ENCODE measurements around the gene LAGE3.

Gene LAGE3

DNA sequence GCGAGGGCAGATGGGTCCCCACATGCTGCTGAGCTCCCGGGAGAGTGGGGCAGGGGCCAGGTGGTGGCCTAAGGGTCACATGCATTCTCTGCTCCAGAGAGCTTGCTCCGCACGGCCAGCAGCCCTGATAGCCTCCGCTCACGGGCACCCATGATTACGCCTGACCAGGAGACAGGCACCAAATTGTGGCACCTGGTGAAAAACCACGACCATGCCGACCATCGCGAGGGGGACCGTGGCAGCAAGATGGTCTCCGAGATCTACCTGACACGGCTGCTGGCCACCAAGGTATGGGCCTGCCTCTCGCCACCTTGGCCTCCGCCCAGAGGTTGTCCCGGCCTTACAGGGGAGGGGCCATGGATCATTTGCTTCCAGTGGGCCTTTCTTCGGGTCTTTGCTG is 9.2 kb downstream of the LAGE3 start:
- DNase-seq (ENCODE audit: low read depth), result no peak
- TF ChIP-seq, protein P1, sequence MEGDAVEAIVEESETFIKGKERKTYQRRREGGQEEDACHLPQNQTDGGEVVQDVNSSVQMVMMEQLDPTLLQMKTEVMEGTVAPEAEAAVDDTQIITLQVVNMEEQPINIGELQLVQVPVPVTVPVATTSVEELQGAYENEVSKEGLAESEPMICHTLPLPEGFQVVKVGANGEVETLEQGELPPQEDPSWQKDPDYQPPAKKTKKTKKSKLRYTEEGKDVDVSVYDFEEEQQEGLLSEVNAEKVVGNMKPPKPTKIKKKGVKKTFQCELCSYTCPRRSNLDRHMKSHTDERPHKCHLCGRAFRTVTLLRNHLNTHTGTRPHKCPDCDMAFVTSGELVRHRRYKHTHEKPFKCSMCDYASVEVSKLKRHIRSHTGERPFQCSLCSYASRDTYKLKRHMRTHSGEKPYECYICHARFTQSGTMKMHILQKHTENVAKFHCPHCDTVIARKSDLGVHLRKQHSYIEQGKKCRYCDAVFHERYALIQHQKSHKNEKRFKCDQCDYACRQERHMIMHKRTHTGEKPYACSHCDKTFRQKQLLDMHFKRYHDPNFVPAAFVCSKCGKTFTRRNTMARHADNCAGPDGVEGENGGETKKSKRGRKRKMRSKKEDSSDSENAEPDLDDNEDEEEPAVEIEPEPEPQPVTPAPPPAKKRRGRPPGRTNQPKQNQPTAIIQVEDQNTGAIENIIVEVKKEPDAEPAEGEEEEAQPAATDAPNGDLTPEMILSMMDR (IDR thresholded peaks at IDR 0.05; ENCODE audit: low read length, missing control alignments), result no peak
- no peak overlapping the region for H3K4me3 ChIP-seq (replicated peaks; ENCODE audit: low read depth, low read length)

DNA sequence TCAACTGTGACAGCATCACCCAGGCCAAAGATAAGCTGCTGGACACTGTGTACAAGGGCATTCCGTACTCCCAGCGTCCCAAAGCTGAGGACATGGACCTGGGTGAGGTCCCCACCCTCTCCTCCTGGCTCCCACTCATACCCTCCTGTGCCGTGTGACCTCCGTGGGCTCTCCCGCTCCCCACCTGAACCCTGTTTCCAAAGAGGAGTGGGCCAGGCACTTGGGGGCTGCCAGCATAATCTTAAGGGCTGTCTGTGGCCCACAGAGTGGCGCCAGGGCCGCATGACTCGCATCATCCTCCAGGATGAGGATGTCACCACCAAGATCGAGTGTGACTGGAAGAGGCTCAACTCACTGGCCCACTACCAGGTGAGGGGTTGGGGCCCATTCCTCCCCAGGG is 10.0 kb downstream of the LAGE3 start:
- TF ChIP-seq, protein P1 (IDR thresholded peaks at IDR 0.05; ENCODE audit: low read length, missing control alignments), result no peak
- DNase-seq (ENCODE audit: low read depth), result no peak
- no peak overlapping the region for H3K4me3 ChIP-seq (replicated peaks; ENCODE audit: low read depth, low read length)

DNA sequence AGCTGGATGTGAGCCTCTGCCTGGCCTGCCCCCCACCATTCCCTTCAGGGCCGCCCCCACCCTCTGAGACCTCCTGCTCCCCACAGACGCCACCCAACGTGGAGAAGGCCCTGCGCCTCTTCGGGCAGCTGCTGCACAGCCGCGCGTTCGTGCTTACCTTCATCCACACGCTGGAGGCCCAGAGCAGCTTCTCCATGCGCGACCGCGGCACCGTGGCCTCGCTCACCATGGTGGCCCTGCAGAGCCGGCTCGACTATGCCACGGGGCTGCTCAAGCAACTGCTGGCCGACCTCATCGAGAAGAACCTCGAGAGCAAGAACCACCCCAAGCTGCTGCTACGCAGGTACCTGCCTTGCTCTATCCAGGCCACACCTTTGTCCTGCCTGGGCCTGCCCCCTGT is 10.9 kb downstream of the LAGE3 start:
- H3K4me3 ChIP-seq (replicated peaks; ENCODE audit: low read depth, low read length), result no peak overlapping the region
- TF ChIP-seq, protein P1 (IDR thresholded peaks at IDR 0.05; ENCODE audit: low read length, missing control alignments), result no peak
- no peak for DNase-seq (ENCODE audit: low read depth)

DNA sequence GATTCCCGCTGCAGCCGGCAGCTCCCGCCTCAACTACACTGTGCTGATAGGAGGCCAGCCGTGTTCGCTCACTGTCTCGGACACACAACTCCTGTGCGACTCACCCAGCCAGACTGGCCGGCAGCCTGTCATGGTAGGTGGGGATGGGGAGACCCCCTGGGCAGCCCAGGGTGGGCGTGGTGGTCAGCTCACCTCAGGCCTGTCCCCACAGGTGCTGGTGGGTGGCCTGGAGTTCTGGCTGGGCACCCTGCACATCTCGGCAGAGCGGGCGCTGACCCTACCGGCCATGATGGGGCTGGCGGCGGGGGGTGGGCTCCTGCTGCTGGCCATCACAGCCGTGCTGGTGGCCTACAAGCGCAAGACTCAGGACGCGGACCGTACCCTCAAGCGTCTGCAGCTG is 11.5 kb downstream of the LAGE3 start:
- no peak for DNase-seq (ENCODE audit: low read depth)
- no peak overlapping the region for H3K4me3 ChIP-seq (replicated peaks; ENCODE audit: low read depth, low read length)
- TF ChIP-seq, protein P1 (IDR thresholded peaks at IDR 0.05; ENCODE audit: low read length, missing control alignments), result no peak

DNA sequence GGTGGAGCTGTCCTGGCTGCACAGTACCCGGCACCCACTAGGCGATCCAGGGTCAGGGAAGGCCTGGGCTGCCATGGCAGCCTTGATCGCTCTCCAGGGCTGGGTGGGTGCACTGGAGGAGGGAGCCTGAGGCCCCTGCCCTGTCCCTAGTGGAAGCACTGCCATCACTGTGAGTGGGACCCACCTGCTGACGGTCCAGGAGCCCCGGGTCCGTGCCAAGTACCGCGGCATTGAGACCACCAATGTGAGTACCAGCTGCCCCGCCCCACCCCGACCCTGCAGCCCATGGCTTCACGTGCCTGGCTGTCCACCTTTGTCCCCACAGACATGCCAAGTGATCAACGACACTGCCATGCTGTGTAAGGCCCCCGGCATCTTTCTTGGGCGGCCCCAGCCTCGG is 12.2 kb downstream of the LAGE3 start:
- DNase-seq (ENCODE audit: low read depth), result no peak
- no peak overlapping the region for H3K4me3 ChIP-seq (replicated peaks; ENCODE audit: low read depth, low read length)
- TF ChIP-seq, protein P1 (IDR thresholded peaks at IDR 0.05; ENCODE audit: low read length, missing control alignments), result no peak

DNA sequence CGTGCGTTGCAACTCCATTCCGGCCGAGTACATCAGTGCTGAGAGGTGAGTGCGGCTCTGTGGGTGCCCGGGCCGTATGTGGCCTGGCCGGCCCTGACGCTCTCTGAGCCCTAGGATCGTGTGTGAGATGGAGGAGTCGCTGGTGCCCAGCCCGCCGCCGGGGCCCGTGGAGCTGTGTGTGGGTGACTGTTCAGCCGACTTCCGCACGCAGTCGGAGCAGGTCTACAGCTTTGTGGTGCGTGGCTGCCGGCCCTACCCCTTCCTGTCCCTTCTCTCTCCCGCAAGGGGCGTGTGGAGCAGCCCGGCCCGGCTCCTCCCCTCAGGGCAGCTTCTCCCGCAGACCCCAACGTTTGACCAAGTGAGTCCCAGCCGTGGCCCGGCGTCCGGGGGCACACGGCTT is 13.0 kb downstream of the LAGE3 start:
- TF ChIP-seq, protein P1 (IDR thresholded peaks at IDR 0.05; ENCODE audit: low read length, missing control alignments), result no peak
- H3K4me3 ChIP-seq (replicated peaks; ENCODE audit: low read depth, low read length), result no peak overlapping the region
- DNase-seq (ENCODE audit: low read depth), result no peak

DNA sequence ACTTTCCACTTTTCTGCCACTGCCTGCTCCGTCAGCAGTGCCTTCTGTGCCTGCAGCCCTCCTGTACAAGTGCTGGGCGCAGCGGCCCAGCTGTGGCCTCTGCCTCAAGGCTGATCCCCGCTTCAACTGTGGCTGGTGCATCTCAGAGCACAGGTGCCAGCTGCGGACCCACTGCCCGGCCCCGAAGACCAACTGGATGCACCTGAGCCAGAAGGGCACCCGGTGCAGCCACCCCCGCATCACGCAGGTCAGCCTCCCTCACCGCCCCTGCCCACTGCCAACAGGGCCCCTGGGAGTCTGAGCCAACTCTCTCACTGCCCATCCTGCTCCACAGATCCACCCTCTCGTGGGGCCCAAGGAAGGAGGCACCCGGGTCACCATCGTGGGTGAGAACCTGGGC is 13.5 kb downstream of the LAGE3 start:
- H3K4me3 ChIP-seq (replicated peaks; ENCODE audit: low read depth, low read length), result no peak overlapping the region
- DNase-seq (ENCODE audit: low read depth), result no peak
- TF ChIP-seq, protein P1 (IDR thresholded peaks at IDR 0.05; ENCODE audit: low read length, missing control alignments), result no peak
